Upper lobe of left lung (tissue), 4 donors: ENCODE data around the gene ATAD3A.
"Not testable (repeated sequence)": the region's sequence is repeated elsewhere in the genome, so short reads cannot be mapped to it uniquely, and the experiment has no call there.

Experiments
- EP300 ChIP-seq, 4 donors: sonication (generic); formaldehyde crosslinking; IDR thresholded peaks; one replicate each; pipeline ENCODE4 v1.5.1; 2017; ENCODE audit warnings: antibody characterized with exemption in 4 of 4, control low read depth in 2 of 4
- POLR2A ChIP-seq, 4 donors: fragments of 450-650 bp; IDR thresholded peaks; one replicate each; pipeline ENCODE4 v1.5.1; 2016 to 2017; ENCODE audit warnings: antibody characterized with exemption in 4 of 4, mild to moderate bottlenecking in 2 of 4
- POLR2AphosphoS5 ChIP-seq, 2 donors: sonication (generic); formaldehyde crosslinking; IDR thresholded peaks; one replicate each; pipeline ENCODE4 v1.5.1; 2017; ENCODE audit warnings: antibody characterized with exemption in 2 of 2
- TF ChIP-seq, protein P1 (sequence below), 6 experiments: fragments of 450-650 bp in 4 of 6; fragments of 200-600 bp in 2 of 6; sonication (generic) in 2 of 6; IDR thresholded peaks; one replicate each; pipeline ENCODE4 v1.5.1; 2016 to 2019; ENCODE audit warnings: antibody characterized with exemption in 6 of 6

GRCh38 chr1:1533894-1534291, 21.9 kb downstream of the ATAD3A start:
- TF ChIP-seq, protein P1, sequence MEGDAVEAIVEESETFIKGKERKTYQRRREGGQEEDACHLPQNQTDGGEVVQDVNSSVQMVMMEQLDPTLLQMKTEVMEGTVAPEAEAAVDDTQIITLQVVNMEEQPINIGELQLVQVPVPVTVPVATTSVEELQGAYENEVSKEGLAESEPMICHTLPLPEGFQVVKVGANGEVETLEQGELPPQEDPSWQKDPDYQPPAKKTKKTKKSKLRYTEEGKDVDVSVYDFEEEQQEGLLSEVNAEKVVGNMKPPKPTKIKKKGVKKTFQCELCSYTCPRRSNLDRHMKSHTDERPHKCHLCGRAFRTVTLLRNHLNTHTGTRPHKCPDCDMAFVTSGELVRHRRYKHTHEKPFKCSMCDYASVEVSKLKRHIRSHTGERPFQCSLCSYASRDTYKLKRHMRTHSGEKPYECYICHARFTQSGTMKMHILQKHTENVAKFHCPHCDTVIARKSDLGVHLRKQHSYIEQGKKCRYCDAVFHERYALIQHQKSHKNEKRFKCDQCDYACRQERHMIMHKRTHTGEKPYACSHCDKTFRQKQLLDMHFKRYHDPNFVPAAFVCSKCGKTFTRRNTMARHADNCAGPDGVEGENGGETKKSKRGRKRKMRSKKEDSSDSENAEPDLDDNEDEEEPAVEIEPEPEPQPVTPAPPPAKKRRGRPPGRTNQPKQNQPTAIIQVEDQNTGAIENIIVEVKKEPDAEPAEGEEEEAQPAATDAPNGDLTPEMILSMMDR (IDR thresholded peaks at IDR 0.05) = not testable (repeated sequence)
- not testable (repeated sequence) for TF ChIP-seq POLR2AphosphoS5, POLR2A, EP300 (IDR thresholded peaks at IDR 0.05)
